Measurements from ENCODE around the gene SLC41A2.
"Not testable (repeated sequence)": the region's sequence is repeated elsewhere in the genome, so short reads cannot be mapped to it uniquely, and the experiment has no call there.

SLC41A2 gene

GRCh38 chr12:104990950-104991349 lies 32.9 kb upstream of the SLC41A2 start:
- Histone ChIP-seq H4K91ac (ENCODE audit: low read length) (no peak overlapping the region), H3K27me3 (ENCODE audit: control insufficient read depth in 1 of 2, insufficient read depth in 1 of 2, low read length in 2 of 2) (no peaks in the 10 kb centered on the region), H3K27ac (ENCODE audit: low read length, poor library complexity, severe bottlenecking) (no peak overlapping the region), H3K79me1 (replicated peaks; ENCODE audit: low read length, poor library complexity, severe bottlenecking) (peaks cover 34% of the 10 kb centered on the region), H3K4me1 (ENCODE audit: control insufficient read depth, insufficient read depth, low read depth, low read length) (no peaks in the 10 kb centered on the region), H3K23ac (ENCODE audit: low read length in 2 of 2) (no peak overlapping the region), H2AK5ac (ENCODE audit: low read length, severe bottlenecking) (no peak overlapping the region), H3K4me2 (ENCODE audit: low read length, poor library complexity, severe bottlenecking) (no peak overlapping the region), H3K14ac (ENCODE audit: low read length in 2 of 2) (no peak overlapping the region), H2BK15ac (ENCODE audit: low read depth, poor library complexity, severe bottlenecking) (no peak overlapping the region), H3K18ac (ENCODE audit: low read depth in 1 of 2, low read length in 2 of 2) (no peak overlapping the region), H4K8ac (ENCODE audit: low read length) (no peak overlapping the region), H2BK120ac (ENCODE audit: low read depth, low read length) (no peak overlapping the region), H3K4me3 (ENCODE audit: insufficient read depth in 1 of 2, low read depth in 1 of 2, low read length in 2 of 2) (no peak overlapping the region), H2AFZ (ENCODE audit: low read depth, low read length) (no peak overlapping the region), H3K36me3 (ENCODE audit: control insufficient read depth in 1 of 2, insufficient read depth in 2 of 2, low read depth in 1 of 2, low read length in 2 of 2) (peaks cover 13 to 75% of the 10 kb centered on the region in 2 experiments), H3K9me3 (ENCODE audit: control insufficient read depth, low read length) (no peaks in the 10 kb centered on the region), H3K4ac (ENCODE audit: low read depth in 1 of 2, low read length in 2 of 2) (no peak overlapping the region), H2BK12ac (ENCODE audit: low read length in 2 of 2) (no peak overlapping the region), H3K9ac (ENCODE audit: low read length) (no peak overlapping the region), H2BK5ac (ENCODE audit: low read depth, low read length, poor library complexity, severe bottlenecking) (no peak overlapping the region)
- WGBS: 95% methylated on average over 3 of the region's 4 CpGs
- DNase-seq: no peak

- Histone ChIP-seq H4K91ac (ENCODE audit: low read length) (no peak within 1 kb of the TSS), H3K4me2 (ENCODE audit: low read length, poor library complexity, severe bottlenecking) (peak within 1 kb of the TSS; percentile 81), H3K9ac (ENCODE audit: low read length) (peak within 1 kb of the TSS; percentile 86), H3K79me1 (replicated peaks; ENCODE audit: low read length, poor library complexity, severe bottlenecking) (peaks cover 24% of the 10 kb centered on the region), H2BK5ac (ENCODE audit: low read depth, low read length, poor library complexity, severe bottlenecking) (peak within 1 kb of the TSS; percentile 71), H3K36me3 (ENCODE audit: control insufficient read depth in 1 of 2, insufficient read depth in 2 of 2, low read depth in 1 of 2, low read length in 2 of 2) (peaks cover 0 to 31% of the 10 kb centered on the region in 2 experiments), H3K4me3 (ENCODE audit: insufficient read depth in 1 of 2, low read depth in 1 of 2, low read length in 2 of 2) (peak within 1 kb of the TSS; percentile 89 to 99), H3K14ac (ENCODE audit: low read length in 2 of 2) (peak within 1 kb of the TSS in 1 of 2 experiments; percentile 87), H3K27me3 (ENCODE audit: control insufficient read depth in 1 of 2, insufficient read depth in 1 of 2, low read length in 2 of 2) (no peaks in the 10 kb centered on the region), H3K27ac (ENCODE audit: low read length, poor library complexity, severe bottlenecking) (peak within 1 kb of the TSS; percentile 50), H3K9me3 (ENCODE audit: control insufficient read depth, low read length) (no peaks in the 10 kb centered on the region), H3K23ac (ENCODE audit: low read length in 2 of 2) (peak within 1 kb of the TSS in 1 of 2 experiments; percentile 77), H2BK15ac (ENCODE audit: low read depth, poor library complexity, severe bottlenecking) (no peak within 1 kb of the TSS), H2BK120ac (ENCODE audit: low read depth, low read length) (peak within 1 kb of the TSS; percentile 73), H2AFZ (ENCODE audit: low read depth, low read length) (peak within 1 kb of the TSS; percentile 97), H2BK12ac (ENCODE audit: low read length in 2 of 2) (peak within 1 kb of the TSS; percentile 49 to 74), H3K4ac (ENCODE audit: low read depth in 1 of 2, low read length in 2 of 2) (peak within 1 kb of the TSS; percentile 86 to 96), H3K4me1 (ENCODE audit: control insufficient read depth, insufficient read depth, low read depth, low read length) (no peaks in the 10 kb centered on the region), H3K18ac (ENCODE audit: low read depth in 1 of 2, low read length in 2 of 2) (peak within 1 kb of the TSS; percentile 96 to 97), H2AK5ac (ENCODE audit: low read length, severe bottlenecking) (no peak within 1 kb of the TSS), H4K8ac (ENCODE audit: low read length) (no peak within 1 kb of the TSS)
- peak; percentile 91 for DNase-seq
- WGBS: 1% methylated on average over 55 of the region's 59 CpGs
Measured at GRCh38 chr12:104986022-104986941, 28.2 kb upstream of the SLC41A2 start, which contains the start of gene NOPCHAP1. Gene NOPCHAP1, plus strand, starts transcription at chr12:104986316. Its CDS starts 37 bp downstream, at chr12:104986353.

- Histone ChIP-seq H3K27me3 (ENCODE audit: control insufficient read depth in 1 of 2, insufficient read depth in 1 of 2, low read length in 2 of 2) (no peaks in the 10 kb centered on the region), H2BK5ac (ENCODE audit: low read depth, low read length, poor library complexity, severe bottlenecking) (no peak overlapping the region), H2BK120ac (ENCODE audit: low read depth, low read length) (no peak overlapping the region), H3K14ac (ENCODE audit: low read length in 2 of 2) (no peak overlapping the region), H3K4me1 (ENCODE audit: control insufficient read depth, insufficient read depth, low read depth, low read length) (no peaks in the 10 kb centered on the region), H3K4me2 (ENCODE audit: low read length, poor library complexity, severe bottlenecking) (no peak overlapping the region), H3K9me3 (ENCODE audit: control insufficient read depth, low read length) (no peaks in the 10 kb centered on the region), H3K4me3 (ENCODE audit: insufficient read depth in 1 of 2, low read depth in 1 of 2, low read length in 2 of 2) (no peak overlapping the region), H4K91ac (ENCODE audit: low read length) (no peak overlapping the region), H3K79me1 (replicated peaks; ENCODE audit: low read length, poor library complexity, severe bottlenecking) (peaks cover 19% of the 10 kb centered on the region), H2BK15ac (ENCODE audit: low read depth, poor library complexity, severe bottlenecking) (no peak overlapping the region), H2AFZ (ENCODE audit: low read depth, low read length) (no peak overlapping the region), H3K36me3 (ENCODE audit: control insufficient read depth in 1 of 2, insufficient read depth in 2 of 2, low read depth in 1 of 2, low read length in 2 of 2) (peaks cover 0 to 20% of the 10 kb centered on the region in 2 experiments), H3K9ac (ENCODE audit: low read length) (no peak overlapping the region), H3K4ac (ENCODE audit: low read depth in 1 of 2, low read length in 2 of 2) (no peak overlapping the region), H4K8ac (ENCODE audit: low read length) (no peak overlapping the region), H3K18ac (ENCODE audit: low read depth in 1 of 2, low read length in 2 of 2) (no peak overlapping the region), H3K27ac (ENCODE audit: low read length, poor library complexity, severe bottlenecking) (no peak overlapping the region), H2BK12ac (ENCODE audit: low read length in 2 of 2) (no peak overlapping the region), H3K23ac (ENCODE audit: low read length in 2 of 2) (no peak overlapping the region), H2AK5ac (ENCODE audit: low read length, severe bottlenecking) (no peak overlapping the region)
- DNase-seq: no peak
- 100% methylated on average over 1 of the region's 4 CpGs for WGBS
Measured at GRCh38 chr12:104985206-104985605, 27.1 kb upstream of the SLC41A2 start.

GRCh38 chr12:104977688-104978087 lies 19.6 kb upstream of the SLC41A2 start:
- H3K14ac ChIP-seq (ENCODE audit: low read length in 2 of 2); H3K4me2 ChIP-seq (ENCODE audit: low read length, poor library complexity, severe bottlenecking); H2BK12ac ChIP-seq (ENCODE audit: low read length in 2 of 2); H2BK120ac ChIP-seq (ENCODE audit: low read depth, low read length); H2AK5ac ChIP-seq (ENCODE audit: low read length, severe bottlenecking); H3K18ac ChIP-seq (ENCODE audit: low read depth in 1 of 2, low read length in 2 of 2); H3K36me3 ChIP-seq (ENCODE audit: control insufficient read depth in 1 of 2, insufficient read depth in 2 of 2, low read depth in 1 of 2, low read length in 2 of 2); H2BK5ac ChIP-seq (ENCODE audit: low read depth, low read length, poor library complexity, severe bottlenecking); H3K4ac ChIP-seq (ENCODE audit: low read depth in 1 of 2, low read length in 2 of 2); H2BK15ac ChIP-seq (ENCODE audit: low read depth, poor library complexity, severe bottlenecking); H3K4me1 ChIP-seq (ENCODE audit: control insufficient read depth, insufficient read depth, low read depth, low read length); H3K23ac ChIP-seq (ENCODE audit: low read length in 2 of 2); H3K27ac ChIP-seq (ENCODE audit: low read length, poor library complexity, severe bottlenecking); H3K9ac ChIP-seq (ENCODE audit: low read length); H4K91ac ChIP-seq (ENCODE audit: low read length); DNase-seq; H4K8ac ChIP-seq (ENCODE audit: low read length); H2AFZ ChIP-seq (ENCODE audit: low read depth, low read length); H3K9me3 ChIP-seq (ENCODE audit: control insufficient read depth, low read length); H3K79me1 ChIP-seq (replicated peaks; ENCODE audit: low read length, poor library complexity, severe bottlenecking); H3K4me3 ChIP-seq (ENCODE audit: insufficient read depth in 1 of 2, low read depth in 1 of 2, low read length in 2 of 2); H3K27me3 ChIP-seq (ENCODE audit: control insufficient read depth in 1 of 2, insufficient read depth in 1 of 2, low read length in 2 of 2): not testable (repeated sequence)
- whole genome bisulfite sequencing: 89% methylated on average over 15 of the region's 15 CpGs

Measured in mesenchymal stem cell (in vitro differentiated cells and primary cell).